Thyroid gland (tissue), 4 donors: ENCODE results near the gene KLF17. TPM values are rescaled to one million over a fixed set of nuclear protein-coding genes. Genes with fewer than 3 reads are reported as not detected.

Source experiments
- DNase-seq, 2 donors: peaks; one replicate each; pipeline ENCODE4 v3.0.0-alpha.2; 2019
- H3K27ac ChIP-seq, 3 donors: fragments of 200-600 bp; sonication (generic); 1 replicate in 2 of 3; 2 replicates in 1 of 3; pipeline ENCODE4 v1.5.1; 2016 to 2019; ENCODE audit warnings: mild to moderate bottlenecking in 1 of 3, moderate library complexity in 1 of 3
- H3K27me3 ChIP-seq: fragments of 200-600 bp; sonication (generic); one replicate; pipeline ENCODE4 v1.5.1; 2019
- H3K36me3 ChIP-seq, 2 donors: fragments of 200-600 bp; sonication (generic); one replicate each; pipeline ENCODE4 v1.5.1; 2016 to 2019
- H3K4me1 ChIP-seq, 2 donors: fragments of 200-600 bp; sonication (generic); one replicate each; pipeline ENCODE4 v1.5.1; 2017 to 2019
- H3K4me3 ChIP-seq, 3 donors: fragments of 200-600 bp; sonication (generic); replicated peaks in 1 of 3; 1 replicate in 2 of 3; 2 replicates in 1 of 3; pipeline ENCODE4 v1.5.1; 2016; ENCODE audit warnings: mild to moderate bottlenecking in 1 of 3
- H3K9me3 ChIP-seq: fragments of 200-600 bp; sonication (generic); one replicate; pipeline ENCODE4 v1.5.1; 2017
- POLR2A ChIP-seq, 2 donors: fragments of 450-650 bp; IDR thresholded peaks; one replicate each; pipeline ENCODE4 v1.6.1; 2017; ENCODE audit warnings: antibody characterized with exemption in 2 of 2, mild to moderate bottlenecking in 2 of 2, moderate library complexity in 1 of 2
- WGBS, 2 donors: methylation state at CpG; one replicate each; pipeline ENCODE4 v1.1.5; 2017; 5-methylcytosine and 5-hydroxymethylcytosine counted together
- intact Hi-C: fragments of 100-400 bp; cut with DNase I; formaldehyde crosslinking; loops from one replicate; pipeline ENCODE4 v1.15.1; 2023
- total RNA-seq, 4 donors: library from RNA; depleted of rRNA; stranded (reverse); fragments of >200 nt; gene quantifications; one replicate each; pipeline ENCODE4 v1.2.3, GENCODE V29; 2016
- TF ChIP-seq, protein P1 (sequence below), 6 experiments: fragments of 200-600 bp in 3 of 6; fragments of 450-650 bp in 3 of 6; sonication (generic) in 3 of 6; IDR thresholded peaks; one replicate each; pipeline ENCODE4 v1.5.1; 2016 to 2019; ENCODE audit warnings: antibody characterized with exemption in 6 of 6, mild to moderate bottlenecking in 2 of 6, inconsistent platforms in 1 of 6, moderate library complexity in 1 of 6

KLF17 gene, protein sequence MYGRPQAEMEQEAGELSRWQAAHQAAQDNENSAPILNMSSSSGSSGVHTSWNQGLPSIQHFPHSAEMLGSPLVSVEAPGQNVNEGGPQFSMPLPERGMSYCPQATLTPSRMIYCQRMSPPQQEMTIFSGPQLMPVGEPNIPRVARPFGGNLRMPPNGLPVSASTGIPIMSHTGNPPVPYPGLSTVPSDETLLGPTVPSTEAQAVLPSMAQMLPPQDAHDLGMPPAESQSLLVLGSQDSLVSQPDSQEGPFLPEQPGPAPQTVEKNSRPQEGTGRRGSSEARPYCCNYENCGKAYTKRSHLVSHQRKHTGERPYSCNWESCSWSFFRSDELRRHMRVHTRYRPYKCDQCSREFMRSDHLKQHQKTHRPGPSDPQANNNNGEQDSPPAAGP
- total RNA-seq = not detected

DNA sequence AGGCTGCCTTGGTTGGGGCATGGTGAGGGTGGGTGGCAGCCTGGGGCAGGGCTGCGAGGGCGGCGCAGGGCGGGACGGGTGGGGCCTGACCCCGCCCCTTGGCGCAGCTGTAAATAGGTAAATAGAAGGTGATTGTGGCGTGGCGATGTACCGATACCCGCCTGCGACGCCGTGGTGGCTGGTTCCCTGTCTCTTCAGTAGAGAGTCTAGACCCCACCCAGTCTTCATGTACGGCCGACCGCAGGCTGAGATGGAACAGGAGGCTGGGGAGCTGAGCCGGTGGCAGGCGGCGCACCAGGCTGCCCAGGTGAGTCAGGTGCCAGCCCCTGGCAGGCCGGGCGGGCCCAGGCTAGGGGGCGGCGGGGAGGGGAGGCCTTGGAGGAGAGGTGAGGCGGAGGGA lies at the start of gene KLF17:
TSS of gene KLF17 (plus strand) at position 140 of the 400 bp plus-strand sequence. CDS start at position 227, 87 bp downstream.
- Histone ChIP-seq H3K27me3 (no peaks in the 10 kb centered on the region), H3K4me1 (no peaks in the 10 kb centered on the region), H3K4me3 (no peak within 1 kb of the TSS), H3K36me3 (no peaks in the 10 kb centered on the region), H3K27ac (no peak within 1 kb of the TSS), H3K9me3 (no peaks in the 10 kb centered on the region)
- intact Hi-C loops = no loop called here
- TF ChIP-seq POLR2A (IDR thresholded peaks at IDR 0.05) = no peak
- TF ChIP-seq, protein P1, sequence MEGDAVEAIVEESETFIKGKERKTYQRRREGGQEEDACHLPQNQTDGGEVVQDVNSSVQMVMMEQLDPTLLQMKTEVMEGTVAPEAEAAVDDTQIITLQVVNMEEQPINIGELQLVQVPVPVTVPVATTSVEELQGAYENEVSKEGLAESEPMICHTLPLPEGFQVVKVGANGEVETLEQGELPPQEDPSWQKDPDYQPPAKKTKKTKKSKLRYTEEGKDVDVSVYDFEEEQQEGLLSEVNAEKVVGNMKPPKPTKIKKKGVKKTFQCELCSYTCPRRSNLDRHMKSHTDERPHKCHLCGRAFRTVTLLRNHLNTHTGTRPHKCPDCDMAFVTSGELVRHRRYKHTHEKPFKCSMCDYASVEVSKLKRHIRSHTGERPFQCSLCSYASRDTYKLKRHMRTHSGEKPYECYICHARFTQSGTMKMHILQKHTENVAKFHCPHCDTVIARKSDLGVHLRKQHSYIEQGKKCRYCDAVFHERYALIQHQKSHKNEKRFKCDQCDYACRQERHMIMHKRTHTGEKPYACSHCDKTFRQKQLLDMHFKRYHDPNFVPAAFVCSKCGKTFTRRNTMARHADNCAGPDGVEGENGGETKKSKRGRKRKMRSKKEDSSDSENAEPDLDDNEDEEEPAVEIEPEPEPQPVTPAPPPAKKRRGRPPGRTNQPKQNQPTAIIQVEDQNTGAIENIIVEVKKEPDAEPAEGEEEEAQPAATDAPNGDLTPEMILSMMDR (IDR thresholded peaks at IDR 0.05) = no peak
- DNase-seq = no peak
- WGBS, 2 donors = 95 to 98% methylated on average over 22 to 25 of the region's 25 CpGs

DNA sequence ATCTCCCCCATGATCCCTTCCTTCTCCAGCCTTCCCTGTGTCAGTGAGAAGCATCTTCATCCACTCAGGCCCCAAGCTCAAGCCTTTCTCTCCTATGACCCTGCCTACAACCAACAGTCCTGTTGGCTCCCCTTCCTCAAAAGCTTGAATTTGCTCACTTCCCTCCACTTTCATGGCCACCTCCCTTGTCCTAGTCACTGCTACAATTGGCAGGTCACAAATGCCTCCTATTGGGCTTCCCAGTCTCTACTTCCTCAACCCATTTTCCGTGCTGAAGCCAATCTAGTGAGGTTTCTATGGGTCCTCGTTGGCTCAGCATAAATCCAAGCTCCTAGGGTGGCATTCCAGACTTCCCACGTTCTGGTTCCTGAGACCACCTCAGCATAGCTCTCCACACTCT lies 47.2 kb upstream of the KLF17 start:
- TF ChIP-seq POLR2A (IDR thresholded peaks at IDR 0.05) = no peak
- TF ChIP-seq, protein P1 (IDR thresholded peaks at IDR 0.05) = no peak
- Histone ChIP-seq H3K4me3 (no peak overlapping the region), H3K36me3 (no peaks in the 10 kb centered on the region), H3K27me3 (no peaks in the 10 kb centered on the region), H3K4me1 (no peaks in the 10 kb centered on the region), H3K27ac (no peak overlapping the region), H3K9me3 (no peaks in the 10 kb centered on the region)
- WGBS, 2 donors = 59 to 73% methylated on average over 3 of the region's 3 CpGs
- intact Hi-C loops = no loop called here
- no peak for DNase-seq

DNA sequence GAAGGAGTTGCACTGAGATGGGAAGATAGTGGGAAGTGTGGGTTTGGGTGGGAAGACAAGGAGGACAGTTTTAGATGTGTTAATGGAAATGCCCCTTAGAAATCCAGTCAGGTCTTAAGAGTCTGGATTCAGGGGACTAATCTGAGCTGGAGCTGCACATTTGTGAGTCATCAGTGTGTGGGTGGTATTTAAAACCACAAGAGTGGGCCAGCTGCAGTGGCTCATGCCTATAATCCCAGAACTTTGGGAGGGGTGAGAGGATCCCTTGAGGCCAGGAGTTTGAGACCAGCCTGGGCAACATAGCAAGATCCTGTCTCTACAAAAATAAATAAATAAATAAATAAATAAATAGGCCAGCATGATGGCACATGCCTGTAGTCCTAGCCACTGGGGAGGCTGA lies 46.4 kb upstream of the KLF17 start:
- H3K36me3 ChIP-seq = no peaks in the 10 kb centered on the region
- TF ChIP-seq POLR2A (IDR thresholded peaks at IDR 0.05) = no peak
- TF ChIP-seq, protein P1 (IDR thresholded peaks at IDR 0.05) = no peak
- no peaks in the 10 kb centered on the region for H3K4me1 ChIP-seq
- H3K27me3 ChIP-seq = no peaks in the 10 kb centered on the region
- no peak overlapping the region for H3K27ac ChIP-seq
- no peak overlapping the region for H3K4me3 ChIP-seq
- intact Hi-C loops = no loop called here
- no peaks in the 10 kb centered on the region for H3K9me3 ChIP-seq
- DNase-seq = no peak

DNA sequence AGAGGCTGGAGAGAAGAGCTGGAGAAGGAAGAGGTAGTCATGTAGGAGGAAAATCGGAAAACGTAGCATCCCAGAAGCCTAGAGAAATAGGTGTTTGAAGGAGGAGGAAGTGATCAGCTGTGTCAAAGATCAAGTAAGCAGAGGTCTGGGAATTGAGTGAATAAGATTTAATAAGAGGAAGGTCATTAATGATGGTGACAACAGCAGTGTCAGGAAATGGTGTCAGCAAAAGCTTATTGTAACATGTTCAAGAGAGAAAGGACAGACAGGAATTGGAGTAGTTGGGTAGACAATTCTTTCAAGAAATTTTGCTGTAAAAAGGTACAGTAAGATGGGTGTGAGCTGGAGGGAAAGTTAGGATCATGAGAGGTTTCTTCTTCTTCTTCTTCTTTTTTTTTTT lies 45.8 kb upstream of the KLF17 start:
- H3K27ac ChIP-seq = no peak overlapping the region
- intact Hi-C loops = no loop called here
- TF ChIP-seq POLR2A (IDR thresholded peaks at IDR 0.05) = no peak
- TF ChIP-seq, protein P1 (IDR thresholded peaks at IDR 0.05) = no peak

DNA sequence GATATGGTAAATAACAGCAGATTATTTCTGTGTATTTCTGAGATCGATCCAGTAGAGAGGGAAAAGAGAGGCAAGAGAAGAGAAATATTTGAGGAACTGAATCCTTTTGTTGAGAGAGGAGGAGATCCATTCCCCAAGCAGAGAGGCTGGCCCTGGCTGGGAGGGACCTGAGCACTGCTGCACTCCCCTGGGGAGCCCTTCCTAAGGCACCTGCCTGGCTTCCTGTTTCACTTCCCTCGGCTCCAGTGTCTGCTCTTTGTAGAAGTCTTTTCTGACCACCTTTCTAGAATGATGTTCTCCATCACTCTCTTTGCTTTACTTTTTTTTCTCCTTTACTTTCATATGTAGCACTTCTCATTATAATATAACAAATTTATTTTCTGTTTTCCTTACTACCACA lies 45.1 kb upstream of the KLF17 start:
- no peak for TF ChIP-seq POLR2A (IDR thresholded peaks at IDR 0.05)
- TF ChIP-seq, protein P1 (IDR thresholded peaks at IDR 0.05) = no peak
- Histone ChIP-seq H3K27me3 (no peaks in the 10 kb centered on the region), H3K4me1 (no peaks in the 10 kb centered on the region), H3K9me3 (no peaks in the 10 kb centered on the region), H3K36me3 (no peaks in the 10 kb centered on the region), H3K4me3 (no peak overlapping the region), H3K27ac (no peak overlapping the region)
- DNase-seq = no peak
- intact Hi-C loops = no loop called here
- 50 to 66% methylated on average over 2 of the region's 2 CpGs for WGBS, 2 donors

More for the DNA sequence above, 45.8 kb upstream of the KLF17 start:
- H3K9me3 ChIP-seq = no peaks in the 10 kb centered on the region
- no peaks in the 10 kb centered on the region for H3K36me3 ChIP-seq
- H3K27me3 ChIP-seq = no peaks in the 10 kb centered on the region
- no peak overlapping the region for H3K4me3 ChIP-seq
- DNase-seq = no peak
- no peaks in the 10 kb centered on the region for H3K4me1 ChIP-seq
- WGBS, 2 donors = 84 to 87% methylated on average over 2 of the region's 2 CpGs
